ENCODE data around the gene LAMC2. TPM values are rescaled to one million over a fixed set of nuclear protein-coding genes. Genes with fewer than 3 reads are reported as not detected.
A peak's percentile ranks its signal among the peaks of the same experiment; 100 is the strongest.

The LAMC2 gene
- total and polyA plus RNA-seq, 9 donors, result 0.47 to 33.7 (median 2.9) TPM

- TF ChIP-seq POLR2A (IDR thresholded peaks at IDR 0.05) (no peak), EP300 (IDR thresholded peaks at IDR 0.05) (no peak), CTCF (IDR thresholded peaks at IDR 0.05) (no peak)
- no peaks in the 10 kb centered on the region for H3K36me3 ChIP-seq
- no peaks in the 10 kb centered on the region for H3K9me3 ChIP-seq
- no peak for DNase-seq
- intact Hi-C loops (cut with DNase I), result no loop called here
- H3K27me3 ChIP-seq, result no peaks in the 10 kb centered on the region
- 90 to 94% (median 91%) methylated on average over 6 of the region's 6 CpGs for WGBS, 3 donors
- H3K27ac ChIP-seq, result no peak overlapping the region
- no peak overlapping the region for H3K4me3 ChIP-seq
- H3K4me1 ChIP-seq (ENCODE audit: insufficient read depth), result peaks cover 12% of the 10 kb centered on the region
Measured at GRCh38 chr1:183290628-183291027, 104.6 kb downstream of the LAMC2 start.

- no peaks in the 10 kb centered on the region for H3K27me3 ChIP-seq
- no peaks in the 10 kb centered on the region for H3K36me3 ChIP-seq
- intact Hi-C loops (cut with DNase I), result no loop called here
- 81 to 89% (median 82%) methylated on average over 5 of the region's 5 CpGs for WGBS, 3 donors
- DNase-seq, result no peak
- peak overlapping the region in 1 of 2 donors; percentile 61 for H3K27ac ChIP-seq
- peaks cover 12% of the 10 kb centered on the region for H3K4me1 ChIP-seq (ENCODE audit: insufficient read depth)
- no peak overlapping the region for H3K4me3 ChIP-seq
- no peak for TF ChIP-seq POLR2A (IDR thresholded peaks at IDR 0.05)
- no peak for TF ChIP-seq CTCF (IDR thresholded peaks at IDR 0.05)
- no peak for TF ChIP-seq EP300 (IDR thresholded peaks at IDR 0.05)
- no peaks in the 10 kb centered on the region for H3K9me3 ChIP-seq
Measured at GRCh38 chr1:183291216-183291762, 105.2 kb downstream of the LAMC2 start.

- WGBS, 3 donors, result 49 to 61% (median 50%) methylated on average over 11 of the region's 11 CpGs
- H3K36me3 ChIP-seq, result no peaks in the 10 kb centered on the region
- intact Hi-C loops (cut with DNase I), result no loop called here
- no peak for TF ChIP-seq POLR2A (IDR thresholded peaks at IDR 0.05)
- TF ChIP-seq EP300 (IDR thresholded peaks at IDR 0.05), result no peak
- no peak for TF ChIP-seq CTCF (IDR thresholded peaks at IDR 0.05)
- peak in 2 of 5 donors; percentile 47 to 52 for DNase-seq
- peak overlapping the region in 1 of 2 donors; percentile 61 for H3K27ac ChIP-seq
- no peak overlapping the region for H3K4me3 ChIP-seq
- H3K9me3 ChIP-seq, result no peaks in the 10 kb centered on the region
- H3K4me1 ChIP-seq (ENCODE audit: insufficient read depth), result peaks cover 8% of the 10 kb centered on the region
- H3K27me3 ChIP-seq, result no peaks in the 10 kb centered on the region
Measured at GRCh38 chr1:183291802-183292514, 105.9 kb downstream of the LAMC2 start.

- Histone ChIP-seq H3K4me1 (ENCODE audit: insufficient read depth) (no peaks in the 10 kb centered on the region), H3K27ac (no peak overlapping the region), H3K9me3 (no peaks in the 10 kb centered on the region), H3K36me3 (no peaks in the 10 kb centered on the region), H3K27me3 (no peaks in the 10 kb centered on the region), H3K4me3 (no peak overlapping the region)
- DNase-seq, result no peak
- WGBS, 3 donors, result 93 to 95% (median 93%) methylated on average over 9 of the region's 9 CpGs
- TF ChIP-seq CTCF (IDR thresholded peaks at IDR 0.05), result no peak
- TF ChIP-seq POLR2A (IDR thresholded peaks at IDR 0.05), result no peak
- TF ChIP-seq EP300 (IDR thresholded peaks at IDR 0.05), result no peak
- intact Hi-C loops (cut with DNase I), result no loop called here
Measured at GRCh38 chr1:183293241-183293640, 107.2 kb downstream of the LAMC2 start.

Data from ovary (tissue), 9 donors.